Natural killer cell treated with Interleukin-12 subunit alpha and Interleukin-12 subunit beta and Interleukin-15 and Interleukin-18, amount 100 ng/mL, for 72 hours (primary cell): Measurements from ENCODE around the gene HPSE2. TPM values are rescaled to one million over a fixed set of nuclear protein-coding genes. Genes with fewer than 3 reads are reported as not detected.
"Not testable (repeated sequence)": the region's sequence is repeated elsewhere in the genome, so short reads cannot be mapped to it uniquely, and the experiment has no call there.

Source experiments
- ATAC-seq, 2 donors: fragments of 150-1000 bp; cut with Tn5 transposase in 1 of 2; sonication (Bioruptor Pico), chemical (Tn5 transposase) in 1 of 2; 2 replicates each; pipeline ENCODE4 v1.10.0; 2021
- DNase-seq: peaks from one replicate; pipeline ENCODE4 v3.0.0; 2022; ENCODE audit warnings: low spot score
- H3K27ac Mint-ChIP-seq, 2 donors: 1 replicate in 1 of 2; 2 replicates in 1 of 2; pipeline ENCODE4 v1.8.0; 2022; ENCODE audit warnings: mixed read lengths in 2 of 2, mild to moderate bottlenecking in 1 of 2, moderate library complexity in 1 of 2
- H3K27me3 Mint-ChIP-seq, 2 donors: 1 replicate in 1 of 2; 2 replicates in 1 of 2; pipeline ENCODE4 v1.8.0; 2022; ENCODE audit warnings: mixed read lengths in 2 of 2
- H3K36me3 Mint-ChIP-seq: one replicate; pipeline ENCODE4 v1.8.0; 2022; ENCODE audit warnings: mixed read lengths
- H3K4me1 Mint-ChIP-seq, 2 donors: 1 replicate in 1 of 2; 2 replicates in 1 of 2; pipeline ENCODE4 v1.8.0; 2022; ENCODE audit warnings: low read depth in 2 of 2, mixed read lengths in 2 of 2, mild to moderate bottlenecking in 1 of 2
- H3K4me3 Mint-ChIP-seq: one replicate; pipeline ENCODE4 v1.8.0; 2022; ENCODE audit warnings: mixed read lengths
- H3K9me3 Mint-ChIP-seq: 2 replicates; pipeline ENCODE4 v1.8.0; 2022; ENCODE audit warnings: mixed read lengths
- total RNA-seq, 2 donors: library from RNA; stranded (reverse); gene quantifications; one replicate each; pipeline ENCODE4 v1.2.3, GENCODE V29; 2022

Gene HPSE2
- total RNA-seq: not detected

DNA sequence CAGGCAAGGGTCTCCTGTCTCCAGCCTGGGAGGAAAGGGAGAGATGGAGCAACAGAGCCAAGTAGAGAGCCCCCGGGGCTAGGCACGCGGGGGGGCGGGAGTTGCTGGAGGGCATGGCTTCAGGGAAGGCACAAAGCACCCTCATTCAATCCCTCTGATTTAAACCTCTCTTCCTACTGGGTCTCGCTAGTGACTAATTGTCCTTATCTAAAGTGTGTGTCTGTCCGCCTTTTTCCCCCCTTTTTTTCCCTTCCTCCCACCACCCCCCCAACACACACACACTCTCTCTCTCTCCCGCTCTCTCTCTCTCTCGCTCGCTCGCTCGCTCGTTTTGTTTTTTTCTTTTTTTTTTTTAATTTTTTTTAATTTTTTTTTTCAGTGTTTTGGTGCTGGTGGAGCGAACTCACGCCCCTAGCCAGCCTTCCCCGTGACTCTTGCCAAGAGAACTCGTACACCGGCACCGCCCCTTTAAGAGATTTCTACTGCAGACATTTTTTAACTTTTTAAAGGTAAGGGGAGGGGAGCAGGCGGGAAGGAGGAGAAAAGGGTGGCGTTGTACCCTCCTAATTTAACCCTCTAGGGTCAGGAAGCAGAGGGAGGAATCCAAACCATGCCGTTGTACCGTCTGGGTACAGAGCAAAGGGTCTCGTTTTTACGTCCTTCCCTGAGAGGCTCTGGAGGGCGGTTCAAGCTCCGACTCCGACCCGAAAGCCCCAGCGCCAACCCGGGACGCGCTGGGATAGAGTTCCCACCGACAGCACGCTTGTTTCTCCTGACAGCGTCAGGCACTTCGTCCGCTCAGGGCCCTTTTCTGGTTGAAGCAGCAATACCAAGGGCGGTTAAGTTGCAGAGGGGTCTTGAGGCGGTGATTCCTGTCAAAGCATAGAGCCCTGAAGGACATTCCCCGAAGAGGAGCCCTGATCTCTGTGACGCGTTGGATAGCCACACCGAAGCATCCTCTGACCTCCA, at the start of gene HPSE2:
Gene HPSE2, minus strand, starts transcription at position 195 of the 969 bp plus-strand sequence.
- no peak for DNase-seq
- peaks cover 4 to 6% of the 10 kb centered on the region in 2 donors for H3K4me1 Mint-ChIP-seq
- H3K9me3 Mint-ChIP-seq: no peaks in the 10 kb centered on the region
- ATAC-seq: no peak
- H3K36me3 Mint-ChIP-seq: peaks cover 6% of the 10 kb centered on the region
- peaks cover 52 to 80% of the 10 kb centered on the region in 2 donors for H3K27me3 Mint-ChIP-seq
- no peak within 1 kb of the TSS for H3K27ac Mint-ChIP-seq
- H3K4me3 Mint-ChIP-seq: peak within 1 kb of the TSS; percentile 76

DNA sequence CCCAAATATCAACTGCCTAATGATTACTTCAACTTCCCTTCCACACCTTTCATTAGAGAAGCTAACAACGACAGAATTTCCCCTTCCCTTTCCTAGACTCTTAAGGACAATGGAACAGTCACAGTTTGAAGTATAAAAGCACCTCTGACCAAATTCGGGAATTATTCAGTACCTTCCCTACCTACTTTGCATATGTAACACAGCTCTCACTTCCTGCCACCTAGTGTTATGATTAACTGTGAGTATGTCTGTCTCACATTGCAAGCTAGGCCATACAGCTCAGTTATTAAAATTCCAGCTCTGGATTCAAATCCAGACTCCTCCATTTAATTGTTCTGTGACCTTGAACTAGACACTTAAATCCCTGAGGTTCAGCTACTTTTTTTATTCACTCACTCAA, 44.8 kb upstream of the HPSE2 start:
- H3K27me3 Mint-ChIP-seq: peaks cover 8 to 42% of the 10 kb centered on the region in 2 donors
- DNase-seq: no peak
- no peaks in the 10 kb centered on the region for H3K9me3 Mint-ChIP-seq
- ATAC-seq: no peak
- H3K4me3 Mint-ChIP-seq: no peak overlapping the region
- no peaks in the 10 kb centered on the region for H3K4me1 Mint-ChIP-seq
- peaks cover 5% of the 10 kb centered on the region for H3K36me3 Mint-ChIP-seq
- no peak overlapping the region for H3K27ac Mint-ChIP-seq

DNA sequence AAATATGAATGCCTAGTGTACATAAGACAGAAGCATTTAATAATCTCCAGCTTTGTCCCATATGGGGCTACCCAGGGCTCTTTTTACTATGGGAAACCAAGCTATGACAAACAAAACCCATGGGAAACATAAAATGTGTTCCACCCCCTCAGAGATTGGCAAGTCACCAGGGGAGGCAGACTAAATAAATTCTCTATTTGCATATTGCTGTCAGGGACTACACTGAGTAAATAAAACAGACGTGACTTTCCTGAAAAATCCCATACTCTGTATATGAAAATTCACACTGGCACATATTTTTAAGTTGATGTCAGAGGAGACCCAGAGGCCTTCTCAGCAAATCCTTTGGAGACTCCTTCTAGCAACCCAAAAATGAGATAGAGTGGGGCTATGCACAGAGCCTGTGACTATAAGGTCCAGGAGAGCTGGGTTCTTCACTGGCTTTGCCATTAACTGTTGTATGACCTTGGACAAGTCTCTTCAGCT, 44.0 kb upstream of the HPSE2 start:
- H3K27ac Mint-ChIP-seq: no peak overlapping the region
- no peaks in the 10 kb centered on the region for H3K9me3 Mint-ChIP-seq
- H3K4me1 Mint-ChIP-seq: no peaks in the 10 kb centered on the region
- peaks cover 5% of the 10 kb centered on the region for H3K36me3 Mint-ChIP-seq
- peaks cover 9 to 45% of the 10 kb centered on the region in 2 donors for H3K27me3 Mint-ChIP-seq
- ATAC-seq (no peak), DNase-seq (no peak)
- no peak overlapping the region for H3K4me3 Mint-ChIP-seq

DNA sequence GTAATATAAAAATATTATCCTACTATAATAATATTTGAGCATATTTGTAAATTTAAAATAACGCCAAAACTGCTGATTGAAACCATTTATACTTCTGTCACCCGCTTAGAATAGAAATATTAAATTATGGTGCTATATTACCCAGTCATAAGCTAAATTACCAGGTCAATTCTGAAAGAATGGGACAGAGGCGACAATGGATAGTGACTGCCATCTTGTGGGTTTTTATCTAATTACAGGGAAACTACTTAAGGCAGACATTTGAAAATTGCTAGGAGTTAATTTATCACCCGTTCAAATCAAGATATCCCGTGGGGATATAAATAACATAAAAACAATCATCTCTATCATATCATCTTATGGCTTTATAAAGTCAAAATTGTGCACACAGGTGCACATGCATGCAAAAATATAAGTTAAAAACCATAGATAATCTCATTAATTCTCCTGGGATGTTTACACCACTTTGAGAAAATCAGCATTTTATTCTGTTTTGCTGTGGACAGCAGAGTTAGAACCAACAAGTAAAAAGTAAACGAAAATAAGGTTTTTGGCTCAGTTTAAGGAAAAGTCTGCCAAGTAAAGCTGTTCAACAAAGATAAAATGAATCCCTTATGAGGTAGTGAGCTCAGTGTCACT, 41.3 kb upstream of the HPSE2 start:
- Mint-ChIP-seq H3K36me3 (no peaks in the 10 kb centered on the region), H3K27ac (no peak overlapping the region), H3K9me3 (no peaks in the 10 kb centered on the region), H3K4me3 (no peak overlapping the region), H3K4me1 (no peaks in the 10 kb centered on the region), H3K27me3 (peaks cover 9 to 46% of the 10 kb centered on the region in 2 donors)
- DNase-seq (no peak), ATAC-seq (no peak)

DNA sequence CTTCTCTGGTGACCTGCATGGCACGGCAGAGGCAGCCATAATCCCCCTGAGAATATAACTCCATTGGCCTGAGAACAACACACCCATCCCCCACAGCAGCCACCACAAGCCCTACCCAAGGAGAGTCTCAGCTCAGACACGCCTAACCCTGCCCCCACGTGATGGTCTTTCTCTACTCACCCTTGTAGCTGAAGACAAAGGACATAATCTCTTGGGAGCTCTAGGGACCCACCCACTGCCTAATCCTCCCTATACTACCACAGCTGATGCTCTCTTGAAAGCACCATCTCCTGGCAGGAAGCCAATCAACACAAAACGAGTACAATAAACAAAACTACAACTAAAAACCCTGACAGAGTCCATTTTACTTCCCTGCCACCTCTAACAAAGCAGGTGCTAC, 30.7 kb upstream of the HPSE2 start:
- Mint-ChIP-seq H3K27ac (no peak overlapping the region), H3K4me1 (no peaks in the 10 kb centered on the region), H3K4me3 (no peak overlapping the region), H3K9me3 (peaks cover 4% of the 10 kb centered on the region), H3K36me3 (peaks cover 10% of the 10 kb centered on the region), H3K27me3 (peaks cover 0 to 24% of the 10 kb centered on the region in 2 donors)
- DNase-seq (no peak), ATAC-seq (no peak)

DNA sequence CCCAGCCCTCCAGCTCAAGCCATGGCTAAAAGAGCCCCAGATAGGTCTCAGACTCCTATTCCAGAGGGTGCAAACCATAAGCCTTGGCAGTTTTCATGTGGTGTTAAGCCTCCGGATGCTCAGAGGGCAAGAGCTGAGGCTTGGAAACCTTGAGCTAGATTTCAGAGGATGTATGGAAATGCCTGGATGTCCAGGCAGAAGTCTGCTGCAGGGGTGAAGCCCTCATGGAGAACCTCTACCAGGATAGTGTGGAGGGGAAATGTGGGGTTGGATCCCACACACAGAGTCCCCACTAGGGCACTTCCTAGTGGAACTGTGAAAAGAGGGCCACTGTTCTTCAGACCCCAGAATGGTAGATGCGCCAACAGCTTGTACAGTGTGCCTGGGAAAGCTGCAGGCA, 13.2 kb upstream of the HPSE2 start:
- no peak for ATAC-seq
- H3K4me3 Mint-ChIP-seq: no peak overlapping the region
- DNase-seq: no peak
- no peak overlapping the region for H3K27ac Mint-ChIP-seq
- H3K36me3 Mint-ChIP-seq: no peaks in the 10 kb centered on the region
- H3K9me3 Mint-ChIP-seq: peaks cover 2% of the 10 kb centered on the region
- H3K4me1 Mint-ChIP-seq: no peaks in the 10 kb centered on the region
- H3K27me3 Mint-ChIP-seq: peaks cover 22 to 31% of the 10 kb centered on the region in 2 donors

DNA sequence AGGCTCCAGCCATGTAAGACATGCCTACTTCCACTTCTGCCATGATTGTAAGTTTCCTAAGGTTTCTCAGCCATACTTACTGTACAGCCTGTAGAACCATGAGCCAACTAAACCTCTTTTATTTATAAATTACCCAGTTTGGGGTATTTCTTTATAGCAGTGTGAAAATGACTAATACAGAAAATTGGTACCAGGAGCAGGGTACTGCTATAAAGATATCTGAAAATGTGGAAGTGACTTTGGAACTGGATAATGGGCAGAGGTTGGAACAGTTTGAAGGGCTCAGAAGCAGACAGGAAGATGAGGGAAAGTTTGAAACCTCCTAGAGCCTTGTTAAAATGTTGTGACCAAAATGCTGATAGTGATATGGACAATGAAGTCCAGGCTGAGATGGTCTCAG, 12.2 kb upstream of the HPSE2 start:
- peaks cover 22 to 31% of the 10 kb centered on the region in 2 donors for H3K27me3 Mint-ChIP-seq
- not testable (repeated sequence) for H3K36me3 Mint-ChIP-seq, H3K27ac Mint-ChIP-seq, H3K4me1 Mint-ChIP-seq, ATAC-seq, DNase-seq, H3K9me3 Mint-ChIP-seq, H3K4me3 Mint-ChIP-seq

DNA sequence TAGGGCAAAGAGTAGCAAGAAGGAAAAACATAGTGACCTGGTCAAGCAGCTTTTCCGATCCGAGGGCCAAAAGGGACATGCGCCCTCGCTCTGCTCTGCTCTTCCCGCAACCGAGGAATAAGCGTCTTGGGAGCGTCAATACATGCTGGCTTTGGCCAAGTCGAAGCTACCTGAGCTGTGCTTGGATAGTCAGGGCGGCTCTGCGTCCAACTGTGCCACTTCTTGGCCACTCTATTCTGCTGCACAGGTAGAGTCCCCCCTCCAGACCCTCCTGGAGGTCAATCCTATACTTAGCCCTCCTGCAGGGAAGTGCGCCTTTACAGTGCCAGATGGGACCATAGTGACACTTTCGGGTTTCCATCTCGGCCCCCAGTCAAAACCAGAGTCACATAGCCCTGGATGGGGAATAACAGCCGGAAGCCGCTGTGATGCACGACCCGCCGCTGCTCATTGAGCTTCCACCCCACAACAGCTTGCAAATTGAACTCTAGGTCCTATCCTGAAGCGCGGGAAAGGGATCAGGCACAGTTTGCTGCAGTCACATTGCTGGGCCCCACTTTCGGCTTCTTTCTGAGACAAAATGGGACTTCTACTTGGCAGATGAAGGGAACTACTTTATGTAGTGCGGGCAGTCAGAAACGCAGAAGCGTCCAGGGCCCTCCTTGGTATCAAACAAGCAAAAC, 1.1 kb upstream of the HPSE2 start:
- H3K27ac Mint-ChIP-seq: no peak overlapping the region
- DNase-seq (no peak), ATAC-seq (no peak)
- peaks cover 6% of the 10 kb centered on the region for H3K36me3 Mint-ChIP-seq
- no peak overlapping the region for H3K4me3 Mint-ChIP-seq
- peaks cover 4 to 6% of the 10 kb centered on the region in 2 donors for H3K4me1 Mint-ChIP-seq
- H3K9me3 Mint-ChIP-seq: no peaks in the 10 kb centered on the region
- H3K27me3 Mint-ChIP-seq: peaks cover 44 to 74% of the 10 kb centered on the region in 2 donors

DNA sequence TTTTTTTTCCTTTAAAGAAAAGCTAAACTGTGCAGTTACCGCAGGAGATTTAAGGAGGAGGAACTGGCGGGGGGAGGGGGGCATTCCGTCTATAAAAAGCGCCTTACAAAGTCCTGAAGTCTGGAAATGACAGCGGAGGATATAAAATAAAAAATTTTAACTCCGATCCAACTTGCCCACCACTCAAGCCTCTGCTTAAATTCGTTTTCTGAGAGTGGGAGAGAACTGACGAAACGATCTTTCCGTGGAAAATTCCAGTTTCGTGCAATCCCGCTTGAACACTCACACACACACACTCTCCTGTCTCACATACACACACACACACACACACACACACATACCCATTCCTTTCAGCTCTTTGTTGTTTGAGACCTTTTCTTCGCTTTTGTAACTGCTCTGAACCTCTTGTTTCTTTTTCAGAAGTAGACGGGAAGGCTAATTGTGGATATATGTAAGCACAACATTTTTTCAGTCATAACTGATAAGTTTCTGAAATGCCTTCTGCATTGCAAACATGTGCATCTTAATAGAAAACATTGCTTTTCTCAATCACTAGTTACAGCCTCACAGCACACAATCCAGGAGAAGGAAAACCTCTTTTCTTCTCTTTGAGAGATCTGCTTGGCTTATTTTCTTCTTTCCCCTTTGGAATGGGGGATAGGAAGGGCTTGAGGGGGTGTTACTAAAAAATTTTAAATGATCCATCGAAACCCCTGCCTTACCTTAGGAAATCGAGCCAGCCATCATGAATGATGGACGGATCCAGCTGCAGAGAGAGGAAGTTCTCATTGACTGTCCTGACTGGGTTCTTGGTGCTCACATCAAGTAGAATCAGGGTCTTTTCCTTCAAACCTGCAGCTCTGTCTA, 628 bp downstream of the HPSE2 start:
- Mint-ChIP-seq H3K36me3 (peaks cover 6% of the 10 kb centered on the region), H3K4me1 (peaks cover 4 to 6% of the 10 kb centered on the region in 2 donors), H3K4me3 (peak overlapping the region; percentile 76), H3K27ac (no peak overlapping the region), H3K9me3 (no peaks in the 10 kb centered on the region), H3K27me3 (peaks cover 48 to 83% of the 10 kb centered on the region in 2 donors)
- DNase-seq: no peak
- no peak for ATAC-seq

DNA sequence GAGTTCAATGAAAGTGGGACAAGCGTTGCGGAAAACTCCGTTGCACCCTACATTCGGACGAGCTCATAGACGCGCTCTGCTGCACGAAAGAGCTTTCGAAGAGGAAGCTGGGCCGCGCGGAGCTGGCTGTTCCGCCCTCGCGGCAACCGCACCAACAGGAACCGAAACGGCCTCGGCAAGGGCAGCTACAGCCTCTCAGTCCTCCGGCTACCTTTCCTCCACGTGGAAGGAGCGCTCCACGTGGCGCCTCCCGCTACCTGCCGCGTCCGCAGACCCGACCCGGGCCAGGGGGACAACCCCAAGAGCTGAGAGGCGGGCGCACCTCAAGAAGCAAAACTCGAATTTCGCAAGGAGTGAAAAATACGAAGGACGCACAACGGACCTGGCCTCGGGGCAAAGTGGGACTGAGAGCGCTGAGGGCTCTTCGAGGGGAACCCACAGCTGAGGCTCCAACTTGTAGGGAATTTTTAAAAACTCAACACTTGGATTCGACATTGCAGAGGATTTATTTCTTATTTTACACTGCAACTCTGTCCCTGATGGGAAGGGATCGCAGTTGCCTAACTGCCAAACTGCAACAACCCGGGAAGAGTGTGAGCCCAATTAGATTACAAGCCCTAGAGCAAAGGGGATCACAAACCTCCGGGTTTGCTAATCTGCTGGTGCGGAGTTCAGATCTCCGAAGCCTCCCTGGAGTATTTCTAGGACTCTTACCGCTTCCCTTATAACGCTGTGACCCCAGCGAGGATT, 1.4 kb downstream of the HPSE2 start:
- peak; percentile 65 for DNase-seq
- no peak overlapping the region for H3K27ac Mint-ChIP-seq
- ATAC-seq: peak; percentile 78 to 80
- H3K36me3 Mint-ChIP-seq: peaks cover 6% of the 10 kb centered on the region
- H3K4me3 Mint-ChIP-seq: peak overlapping the region; percentile 76
- no peaks in the 10 kb centered on the region for H3K9me3 Mint-ChIP-seq
- H3K27me3 Mint-ChIP-seq: peaks cover 55 to 90% of the 10 kb centered on the region in 2 donors
- H3K4me1 Mint-ChIP-seq: peaks cover 4 to 6% of the 10 kb centered on the region in 2 donors

DNA sequence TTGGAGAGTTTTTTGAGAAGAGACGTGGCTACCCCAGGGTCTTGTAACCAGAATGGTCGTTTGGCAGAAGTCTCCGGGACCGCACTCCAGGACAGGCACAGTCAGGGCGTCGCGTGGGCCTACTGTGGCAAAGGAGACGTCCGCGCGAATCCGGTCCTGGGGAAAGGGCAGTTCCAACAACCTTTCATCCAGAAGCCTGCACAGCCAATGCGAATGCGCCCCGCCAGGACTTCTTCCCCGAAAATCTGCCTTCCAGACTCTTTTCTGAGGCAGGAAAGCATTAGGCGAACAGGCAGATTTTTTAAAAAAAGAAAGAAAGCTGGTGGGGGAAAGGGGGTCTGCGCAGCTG, 2.0 kb downstream of the HPSE2 start:
- DNase-seq (no peak), ATAC-seq (no peak)
- Mint-ChIP-seq H3K9me3 (no peaks in the 10 kb centered on the region), H3K36me3 (peaks cover 6% of the 10 kb centered on the region), H3K4me1 (peaks cover 4 to 6% of the 10 kb centered on the region in 2 donors), H3K27me3 (peaks cover 58 to 90% of the 10 kb centered on the region in 2 donors), H3K4me3 (peak overlapping the region; percentile 76), H3K27ac (no peak overlapping the region)

DNA sequence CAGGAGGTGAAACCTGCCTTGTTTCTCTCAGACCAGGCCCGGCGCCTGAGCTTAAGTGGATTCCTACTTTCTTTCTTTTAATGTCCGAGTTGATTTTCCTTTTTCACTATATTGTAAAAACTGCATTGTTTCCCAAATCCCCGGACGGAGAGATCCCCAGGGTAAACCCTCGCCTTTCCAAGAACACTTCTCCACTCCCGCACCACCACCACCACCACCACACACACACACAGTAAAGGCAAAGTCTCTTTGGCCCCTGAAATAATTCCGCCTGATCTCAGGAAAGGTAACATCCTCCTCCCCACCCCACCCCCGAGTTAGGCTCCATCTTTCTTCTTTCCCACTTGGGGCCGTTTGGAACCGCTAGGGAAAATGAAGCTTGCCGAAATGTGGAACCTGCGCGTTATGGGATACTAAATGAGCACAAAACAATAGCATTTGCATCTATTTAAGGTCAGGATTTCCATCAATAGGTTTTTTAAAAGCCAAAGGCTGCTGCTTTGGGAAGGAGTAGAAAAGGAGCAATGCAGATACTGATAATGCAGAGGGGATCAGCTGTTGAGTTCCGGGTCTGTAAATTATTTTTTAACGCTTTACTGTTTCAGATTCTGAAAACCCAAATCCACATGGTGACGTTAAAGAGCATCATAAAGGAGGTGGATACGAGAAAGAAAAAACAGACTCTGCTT, 2.5 kb downstream of the HPSE2 start:
- ATAC-seq (no peak), DNase-seq (no peak)
- H3K4me3 Mint-ChIP-seq: peak overlapping the region; percentile 36
- no peaks in the 10 kb centered on the region for H3K9me3 Mint-ChIP-seq
- peaks cover 4 to 6% of the 10 kb centered on the region in 2 donors for H3K4me1 Mint-ChIP-seq
- H3K36me3 Mint-ChIP-seq: peaks cover 6% of the 10 kb centered on the region
- peaks cover 58 to 90% of the 10 kb centered on the region in 2 donors for H3K27me3 Mint-ChIP-seq
- no peak overlapping the region for H3K27ac Mint-ChIP-seq
